CD4-positive, alpha-beta T cell treated with Interleukin-17A for 1 hour (primary cell): ENCODE data around the gene LGR5.

ENCODE experiments used
- DNase-seq: peaks from one replicate; pipeline ENCODE4 v3.0.0-alpha.2; 2020

LGR5 gene

GRCh38 chr12:71438670-71439361, 782 bp upstream of the LGR5 start:
- no peak for DNase-seq

GRCh38 chr12:71439362-71439612, 311 bp upstream of the LGR5 start:
- DNase-seq = no peak

- no peak for DNase-seq
These were observed 756 bp downstream of the LGR5 start for GRCh38 chr12:71440345-71440762.

GRCh38 chr12:71440763-71441748, 1.5 kb downstream of the LGR5 start:
- DNase-seq = no peak

GRCh38 chr12:71441836-71442566, 2.4 kb downstream of the LGR5 start:
- DNase-seq = no peak

- no peak for DNase-seq
These were observed 3.0 kb downstream of the LGR5 start for GRCh38 chr12:71442567-71442931.

GRCh38 chr12:71445071-71445470, 5.5 kb downstream of the LGR5 start:
- DNase-seq = no peak

- DNase-seq = no peak
These were observed 8.1 kb downstream of the LGR5 start for GRCh38 chr12:71447691-71448132.

- no peak for DNase-seq
These were observed 8.6 kb downstream of the LGR5 start for GRCh38 chr12:71448150-71448581.

- DNase-seq = no peak
These were observed 9.9 kb downstream of the LGR5 start for GRCh38 chr12:71449373-71450070.

- DNase-seq = no peak
These were observed 12.4 kb downstream of the LGR5 start for GRCh38 chr12:71452006-71452405.

GRCh38 chr12:71455028-71455737, 15.6 kb downstream of the LGR5 start:
- no peak for DNase-seq

GRCh38 chr12:71456316-71456715, 16.7 kb downstream of the LGR5 start:
- no peak for DNase-seq

GRCh38 chr12:71456990-71457389, 17.4 kb downstream of the LGR5 start:
- no peak for DNase-seq

- no peak for DNase-seq
These were observed 20.7 kb downstream of the LGR5 start for GRCh38 chr12:71460318-71460717.

- no peak for DNase-seq
These were observed 21.4 kb downstream of the LGR5 start for GRCh38 chr12:71460850-71461609.

GRCh38 chr12:71461787-71462328, 22.3 kb downstream of the LGR5 start:
- no peak for DNase-seq

GRCh38 chr12:71465796-71466195, 26.2 kb downstream of the LGR5 start:
- DNase-seq = no peak

- no peak for DNase-seq
These were observed 29.7 kb downstream of the LGR5 start for GRCh38 chr12:71469258-71469750.

- no peak for DNase-seq
These were observed 32.9 kb downstream of the LGR5 start for GRCh38 chr12:71472441-71472911.

GRCh38 chr12:71474791-71475190, 35.2 kb downstream of the LGR5 start:
- no peak for DNase-seq
